Activated naive CD8-positive, alpha-beta T cell (primary cell): ENCODE measurements around the gene CLPTM1L.
"Not testable (repeated sequence)": the region's sequence is repeated elsewhere in the genome, so short reads cannot be mapped to it uniquely, and the experiment has no call there.

ENCODE experiments used
- H3K27ac Mint-ChIP-seq: one replicate; pipeline ENCODE4 v1.8.0; 2021; ENCODE audit warnings: mixed read lengths
- H3K27me3 Mint-ChIP-seq: one replicate; pipeline ENCODE4 v1.8.0; 2021; ENCODE audit warnings: mixed read lengths
- H3K36me3 Mint-ChIP-seq: one replicate; pipeline ENCODE4 v1.8.0; 2021; ENCODE audit warnings: mixed read lengths
- H3K4me1 Mint-ChIP-seq: one replicate; pipeline ENCODE4 v1.8.0; 2021; ENCODE audit warnings: low read depth, mixed read lengths
- H3K4me3 Mint-ChIP-seq: one replicate; pipeline ENCODE4 v1.8.0; 2021; ENCODE audit warnings: mild to moderate bottlenecking, mixed read lengths
- H3K9me3 Mint-ChIP-seq: one replicate; pipeline ENCODE4 v1.8.0; 2021; ENCODE audit warnings: low read depth, mixed read lengths

CLPTM1L gene

DNA sequence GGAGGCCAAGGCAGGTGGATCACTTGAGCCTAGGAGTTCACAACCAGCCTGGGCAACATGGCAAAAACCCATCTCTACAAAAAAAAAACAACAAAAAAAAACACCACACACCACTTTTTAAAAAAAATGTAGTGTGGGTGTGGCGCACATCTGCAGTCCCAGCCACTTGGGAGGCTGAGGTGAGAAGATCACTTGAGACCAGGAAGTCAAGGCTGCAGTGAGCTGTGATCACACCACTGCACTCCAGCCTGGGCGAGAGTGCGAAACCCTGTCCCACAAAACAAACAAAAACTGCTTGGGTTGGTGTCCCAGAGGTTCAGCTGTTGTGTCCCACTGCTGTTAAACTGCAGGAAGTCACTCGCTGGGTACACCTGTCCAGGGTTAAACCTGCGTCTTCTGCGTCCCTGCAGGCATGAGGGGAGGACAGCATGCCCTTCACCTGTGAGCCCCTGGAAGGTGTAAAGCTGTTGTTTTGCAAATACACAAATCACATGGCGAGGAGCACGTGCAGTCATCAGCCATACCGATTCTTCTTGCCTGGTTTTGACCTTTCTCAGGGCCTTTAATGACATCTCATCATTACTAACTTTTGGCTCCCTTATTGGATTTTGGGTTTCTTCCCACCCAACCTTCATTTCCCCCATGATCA, 29.3 kb upstream of the CLPTM1L start:
- no peak overlapping the region for H3K27ac Mint-ChIP-seq
- no peaks in the 10 kb centered on the region for H3K9me3 Mint-ChIP-seq
- no peaks in the 10 kb centered on the region for H3K4me1 Mint-ChIP-seq
- H3K27me3 Mint-ChIP-seq = no peaks in the 10 kb centered on the region
- no peaks in the 10 kb centered on the region for H3K36me3 Mint-ChIP-seq
- no peak overlapping the region for H3K4me3 Mint-ChIP-seq

GRCh38 chr5:1371972-1372342, 27.1 kb upstream of the CLPTM1L start:
- not testable (repeated sequence) for H3K4me1 Mint-ChIP-seq, H3K36me3 Mint-ChIP-seq, H3K9me3 Mint-ChIP-seq, H3K27ac Mint-ChIP-seq, H3K27me3 Mint-ChIP-seq, H3K4me3 Mint-ChIP-seq

DNA sequence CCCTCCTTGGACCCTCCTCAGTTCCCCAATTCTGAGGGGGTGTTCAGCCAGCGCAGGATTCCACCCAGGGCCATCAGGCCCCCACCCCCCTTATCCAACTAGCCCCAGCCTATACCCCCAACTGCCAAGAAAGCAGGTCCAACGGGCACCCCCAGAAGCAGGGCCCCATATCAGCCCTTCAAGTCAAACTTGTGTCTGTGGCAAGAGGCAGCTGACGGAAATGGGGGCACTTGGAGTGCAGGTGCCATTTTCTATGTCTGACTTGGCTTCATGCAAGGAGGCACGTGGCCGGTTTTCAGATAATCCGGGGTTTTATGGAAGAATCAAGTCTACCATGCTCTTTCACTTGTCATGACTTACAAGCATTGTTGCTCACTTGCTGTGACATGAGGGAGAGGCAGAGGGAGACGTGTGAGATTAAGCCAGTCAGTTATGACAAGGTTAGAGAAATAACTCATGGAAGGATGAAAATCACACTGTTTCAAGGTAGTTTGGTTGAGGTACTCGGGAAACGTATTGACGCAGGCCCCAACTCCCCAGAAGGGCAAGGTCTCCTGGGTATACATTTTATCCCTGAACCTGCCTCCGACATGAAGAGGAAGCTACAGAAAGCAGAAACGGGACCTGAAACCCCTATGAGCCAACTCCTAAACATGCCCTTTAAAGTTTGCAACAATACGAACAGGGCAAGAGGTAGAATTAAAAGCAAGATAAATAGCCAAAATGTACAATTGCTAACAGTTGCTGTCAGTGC, 26.5 kb upstream of the CLPTM1L start:
- H3K4me3 Mint-ChIP-seq = no peak overlapping the region
- no peaks in the 10 kb centered on the region for H3K4me1 Mint-ChIP-seq
- H3K9me3 Mint-ChIP-seq = no peaks in the 10 kb centered on the region
- H3K36me3 Mint-ChIP-seq = no peaks in the 10 kb centered on the region
- H3K27me3 Mint-ChIP-seq = no peaks in the 10 kb centered on the region
- no peak overlapping the region for H3K27ac Mint-ChIP-seq

- Mint-ChIP-seq H3K27me3 (no peaks in the 10 kb centered on the region), H3K27ac (no peak overlapping the region), H3K36me3 (no peaks in the 10 kb centered on the region), H3K9me3 (no peaks in the 10 kb centered on the region), H3K4me3 (no peak overlapping the region), H3K4me1 (no peaks in the 10 kb centered on the region)
Observed at GRCh38 chr5:1370006-1370405, 25.1 kb upstream of the CLPTM1L start.

DNA sequence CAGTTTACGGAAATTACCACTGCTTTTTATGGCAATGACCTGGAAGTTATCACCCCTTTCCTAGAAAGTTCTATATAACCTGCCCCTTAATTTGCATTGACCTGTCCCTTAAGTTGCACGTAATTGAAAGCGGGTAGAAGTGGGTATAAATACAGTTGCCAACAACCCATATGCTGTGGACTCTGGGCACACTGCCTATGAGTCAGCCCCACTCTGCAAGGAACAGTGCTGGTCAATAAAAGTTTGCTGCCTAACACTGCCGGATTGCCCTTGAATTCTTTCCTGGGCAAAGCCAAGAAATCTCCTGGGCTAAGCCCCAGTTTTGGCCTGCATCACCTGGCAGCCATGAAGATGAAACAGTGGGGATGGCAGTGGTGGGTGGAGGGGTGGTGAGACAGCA, 23.9 kb upstream of the CLPTM1L start:
- Mint-ChIP-seq H3K27me3 (no peaks in the 10 kb centered on the region), H3K4me3 (no peak overlapping the region), H3K27ac (no peak overlapping the region), H3K4me1 (no peaks in the 10 kb centered on the region), H3K9me3 (no peaks in the 10 kb centered on the region), H3K36me3 (no peaks in the 10 kb centered on the region)

DNA sequence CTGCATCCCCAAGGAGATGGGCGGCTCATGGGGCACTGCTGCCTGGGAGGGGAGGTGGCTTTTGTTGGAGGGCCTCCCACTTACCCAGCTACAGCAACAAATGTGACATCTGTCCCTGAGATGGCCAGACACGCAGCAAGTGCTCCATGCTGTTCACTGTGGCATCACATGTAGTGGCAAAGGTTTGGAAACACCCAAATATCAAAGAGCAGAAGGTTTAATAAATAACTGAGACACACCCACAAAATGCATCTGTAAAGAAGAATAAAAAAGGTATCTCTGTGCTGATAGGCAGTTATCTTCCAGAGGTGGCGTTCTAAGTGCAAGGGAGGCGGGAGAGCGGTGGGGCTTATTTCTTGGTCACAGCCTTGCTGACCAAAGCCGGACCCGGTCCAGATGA, 23.3 kb upstream of the CLPTM1L start:
- Mint-ChIP-seq H3K4me3 (no peak overlapping the region), H3K4me1 (no peaks in the 10 kb centered on the region), H3K27ac (no peak overlapping the region), H3K27me3 (no peaks in the 10 kb centered on the region), H3K9me3 (no peaks in the 10 kb centered on the region), H3K36me3 (no peaks in the 10 kb centered on the region)

DNA sequence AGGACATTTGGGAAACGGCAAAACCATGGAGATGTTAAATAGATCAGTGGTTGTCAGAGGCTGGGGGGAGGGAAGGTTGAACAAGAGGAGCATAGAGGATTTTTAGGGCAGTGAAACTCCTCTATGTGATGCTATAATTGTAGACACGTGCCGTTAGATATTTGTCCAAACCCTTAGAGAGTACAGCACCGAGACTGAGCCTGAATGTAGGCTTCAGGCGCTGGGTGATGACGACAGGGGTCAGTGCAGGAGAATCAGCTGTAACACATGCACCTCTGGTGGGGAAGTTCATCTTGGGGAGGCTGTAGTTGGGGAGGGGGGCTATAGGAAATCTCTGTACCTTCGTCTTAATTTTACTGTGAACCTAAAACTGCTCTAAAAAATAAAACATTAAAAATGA, 22.2 kb upstream of the CLPTM1L start:
- Mint-ChIP-seq H3K9me3 (no peaks in the 10 kb centered on the region), H3K4me1 (no peaks in the 10 kb centered on the region), H3K27ac (no peak overlapping the region), H3K27me3 (no peaks in the 10 kb centered on the region), H3K36me3 (no peaks in the 10 kb centered on the region), H3K4me3 (no peak overlapping the region)

GRCh38 chr5:1366514-1366913, 21.6 kb upstream of the CLPTM1L start:
- Mint-ChIP-seq H3K27ac (no peak overlapping the region), H3K36me3 (no peaks in the 10 kb centered on the region)

GRCh38 chr5:1364211-1364610, 19.3 kb upstream of the CLPTM1L start:
- Mint-ChIP-seq H3K4me1 (no peaks in the 10 kb centered on the region), H3K4me3 (no peak overlapping the region), H3K27ac (no peak overlapping the region), H3K9me3 (no peaks in the 10 kb centered on the region), H3K27me3 (no peaks in the 10 kb centered on the region), H3K36me3 (no peaks in the 10 kb centered on the region)

More at GRCh38 chr5:1366514-1366913, 21.6 kb upstream of the CLPTM1L start:
- no peak overlapping the region for H3K4me3 Mint-ChIP-seq
- H3K27me3 Mint-ChIP-seq = no peaks in the 10 kb centered on the region
- no peaks in the 10 kb centered on the region for H3K4me1 Mint-ChIP-seq
- no peaks in the 10 kb centered on the region for H3K9me3 Mint-ChIP-seq

- no peaks in the 10 kb centered on the region for H3K36me3 Mint-ChIP-seq
- no peak overlapping the region for H3K27ac Mint-ChIP-seq
- H3K27me3 Mint-ChIP-seq = no peaks in the 10 kb centered on the region
- H3K9me3 Mint-ChIP-seq = no peaks in the 10 kb centered on the region
- no peak overlapping the region for H3K4me3 Mint-ChIP-seq
- no peaks in the 10 kb centered on the region for H3K4me1 Mint-ChIP-seq
Observed at GRCh38 chr5:1363581-1363980, 18.7 kb upstream of the CLPTM1L start.

DNA sequence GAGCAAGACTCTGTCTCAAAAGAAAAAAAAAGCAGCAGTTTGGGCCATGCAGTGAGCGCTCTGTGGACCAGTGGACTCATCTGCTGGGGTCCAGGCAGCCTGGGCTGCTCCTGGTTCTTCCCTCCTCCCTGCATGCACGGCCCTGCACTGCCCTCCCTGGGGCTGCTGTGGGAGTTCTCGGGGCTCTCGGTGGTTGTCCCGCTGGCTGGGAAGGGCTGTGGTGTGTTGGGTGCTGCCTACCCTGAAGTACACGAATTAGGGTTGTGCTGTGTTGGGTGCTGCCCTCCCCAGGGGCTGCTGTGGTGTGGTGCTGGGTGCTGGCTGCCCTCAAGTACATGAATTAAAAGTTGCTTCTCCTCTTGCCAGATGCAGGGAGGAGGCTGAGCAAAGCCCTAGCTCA, 18.3 kb upstream of the CLPTM1L start:
- Mint-ChIP-seq H3K9me3 (no peaks in the 10 kb centered on the region), H3K27me3 (no peaks in the 10 kb centered on the region), H3K36me3 (no peaks in the 10 kb centered on the region), H3K27ac (no peak overlapping the region), H3K4me1 (no peaks in the 10 kb centered on the region), H3K4me3 (no peak overlapping the region)

DNA sequence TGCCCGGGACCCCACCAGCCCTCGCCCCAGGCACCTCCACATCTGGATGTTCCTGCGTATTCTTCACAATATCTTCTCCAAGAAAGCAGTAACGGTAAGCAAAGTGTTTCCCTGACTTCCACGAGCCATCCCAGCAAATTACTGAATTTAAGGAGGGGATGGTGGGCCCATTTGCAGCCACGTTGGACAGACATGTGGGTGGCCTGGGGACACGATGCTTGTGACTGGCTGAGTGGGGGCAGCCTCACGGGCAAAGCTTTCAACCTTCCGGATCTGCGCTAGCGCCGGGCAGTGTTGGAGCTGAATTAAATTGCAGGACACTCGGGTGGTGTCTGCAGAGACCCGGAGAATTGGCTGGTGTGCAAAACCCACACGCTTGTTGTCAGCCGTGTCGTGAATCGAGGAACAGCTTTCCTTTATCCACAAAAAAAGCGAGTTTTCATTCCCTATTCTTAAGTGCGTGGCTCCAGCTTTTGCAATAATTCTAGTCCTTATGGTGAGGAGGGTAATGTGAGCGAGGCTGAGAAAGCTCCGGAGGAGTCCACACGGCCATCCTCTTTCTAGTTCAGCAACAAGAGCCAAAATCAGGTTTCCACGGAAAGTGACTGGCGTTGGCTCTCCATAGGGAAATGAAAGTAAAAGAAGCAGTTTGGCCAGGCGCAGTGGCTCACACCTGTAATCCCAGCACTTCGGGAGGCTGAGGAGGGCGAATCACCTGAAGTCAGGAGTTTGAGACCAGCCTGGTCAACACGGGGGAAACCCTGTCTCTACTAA, 17.5 kb upstream of the CLPTM1L start:
- Mint-ChIP-seq H3K27ac (no peak overlapping the region), H3K36me3 (no peaks in the 10 kb centered on the region), H3K9me3 (no peaks in the 10 kb centered on the region), H3K27me3 (no peaks in the 10 kb centered on the region), H3K4me3 (no peak overlapping the region), H3K4me1 (no peaks in the 10 kb centered on the region)

- Mint-ChIP-seq H3K27me3 (no peaks in the 10 kb centered on the region), H3K9me3 (no peaks in the 10 kb centered on the region), H3K36me3 (no peaks in the 10 kb centered on the region), H3K27ac (no peak overlapping the region), H3K4me3 (no peak overlapping the region), H3K4me1 (no peaks in the 10 kb centered on the region)
Observed at GRCh38 chr5:1360861-1361260, 16.0 kb upstream of the CLPTM1L start.

DNA sequence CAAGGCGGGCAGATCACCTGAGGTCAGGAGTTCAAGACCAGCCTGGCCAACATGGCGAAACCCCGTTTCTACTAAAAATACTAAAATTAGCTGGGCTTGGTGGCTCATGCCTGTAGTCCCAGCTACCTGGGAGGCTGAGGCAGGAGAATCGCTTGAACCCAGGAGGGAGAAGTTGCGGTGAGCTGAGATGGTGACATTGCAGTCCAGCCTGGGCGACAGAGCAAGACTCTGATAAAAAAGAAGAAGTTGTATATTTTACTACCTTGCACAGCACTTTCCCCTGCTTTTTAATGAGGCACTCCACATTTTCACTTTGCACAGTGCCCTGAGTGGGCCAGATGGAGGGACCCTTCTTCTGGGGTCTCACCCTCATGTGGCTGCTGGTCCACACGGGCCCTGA, 15.5 kb upstream of the CLPTM1L start:
- not testable (repeated sequence) for H3K9me3 Mint-ChIP-seq, H3K4me1 Mint-ChIP-seq, H3K36me3 Mint-ChIP-seq, H3K27ac Mint-ChIP-seq, H3K27me3 Mint-ChIP-seq, H3K4me3 Mint-ChIP-seq

DNA sequence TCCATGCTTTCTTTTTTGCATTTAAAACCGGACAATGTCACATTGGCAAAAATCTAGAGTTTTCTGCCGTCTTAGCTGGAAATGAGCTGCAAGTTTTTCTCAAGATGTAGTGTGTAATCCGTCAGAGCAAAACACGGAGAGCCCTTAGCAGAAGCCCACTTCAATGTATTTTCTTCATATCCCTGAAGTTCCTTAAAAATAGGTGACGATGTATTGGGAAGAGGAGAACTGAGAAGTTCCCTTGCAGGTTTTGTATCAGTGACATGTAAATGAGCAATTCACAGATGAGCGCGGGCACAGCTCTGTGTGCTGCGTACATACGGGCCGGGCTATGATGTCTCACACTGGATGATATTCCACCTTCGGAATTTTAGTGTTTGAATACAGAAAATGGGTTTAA, 14.8 kb upstream of the CLPTM1L start:
- Mint-ChIP-seq H3K4me3 (no peak overlapping the region), H3K27ac (no peak overlapping the region), H3K36me3 (no peaks in the 10 kb centered on the region), H3K9me3 (no peaks in the 10 kb centered on the region), H3K27me3 (no peaks in the 10 kb centered on the region), H3K4me1 (no peaks in the 10 kb centered on the region)
